NT2/D1 (cell line): ENCODE data around the gene MRTFB.

Source experiments
- SUZ12 ChIP-seq: IDR thresholded peaks from 2 replicates; pipeline ENCODE4 v1.6.1; 2011; ENCODE audit not compliant: insufficient read length, insufficient read depth; ENCODE audit errors: extremely low read depth
- YY1 ChIP-seq: IDR thresholded peaks from 2 replicates; pipeline ENCODE4 v1.6.1; 2011; ENCODE audit not compliant: insufficient read length, insufficient read depth
- ZNF274 ChIP-seq: IDR thresholded peaks from 2 replicates; pipeline ENCODE4 v1.6.1; 2011; ENCODE audit warnings: mild to moderate bottlenecking, low read depth, low read length

- TF ChIP-seq YY1, result no peak
- TF ChIP-seq SUZ12, result no peak
- TF ChIP-seq ZNF274, result no peak
Observed at GRCh38 chr16:14196011-14196410, 124.9 kb downstream of the MRTFB start.
